Osteocyte (in vitro differentiated cells): Measurements from ENCODE around the gene CTXN3. TPM values are rescaled to one million over a fixed set of nuclear protein-coding genes. Genes with fewer than 3 reads are reported as not detected.

ENCODE experiments used
- DNase-seq: peaks from one replicate; pipeline ENCODE4 v3.0.0; 2021; ENCODE audit warnings: mixed read lengths; ENCODE audit not compliant: unreplicated experiment; ENCODE audit errors: extremely low spot score
- H3K27ac Mint-ChIP-seq: one replicate; pipeline ENCODE4 v1.8.0; 2021; ENCODE audit warnings: mild to moderate bottlenecking, mixed read lengths; ENCODE audit not compliant: unreplicated experiment
- H3K27me3 Mint-ChIP-seq: one replicate; pipeline ENCODE4 v1.8.0; 2021; ENCODE audit warnings: mixed read lengths; ENCODE audit not compliant: unreplicated experiment
- H3K36me3 Mint-ChIP-seq: one replicate; pipeline ENCODE4 v1.8.0; 2021; ENCODE audit warnings: mixed read lengths; ENCODE audit not compliant: unreplicated experiment
- H3K4me1 Mint-ChIP-seq: one replicate; pipeline ENCODE4 v1.8.0; 2021; ENCODE audit warnings: mixed read lengths; ENCODE audit not compliant: unreplicated experiment
- H3K4me3 Mint-ChIP-seq: one replicate; pipeline ENCODE4 v1.8.0; 2021; ENCODE audit warnings: mild to moderate bottlenecking, moderate library complexity, mixed read lengths; ENCODE audit not compliant: unreplicated experiment
- H3K9me3 Mint-ChIP-seq: one replicate; pipeline ENCODE4 v1.8.0; 2021; ENCODE audit warnings: mixed read lengths; ENCODE audit not compliant: unreplicated experiment
- CTCF ChIP-seq: fragments of 200-600 bp; sonication (generic); IDR thresholded peaks from 2 replicates; pipeline ENCODE4 v1.5.0; 2021; ENCODE audit warnings: antibody characterized with exemption, mild to moderate bottlenecking, moderate library complexity
- long read RNA-seq: library from polyadenylated mRNA; unstranded; transcript quantifications from one replicate; pipeline ENCODE4 v2.0.0, GENCODE V29; 2021
- total RNA-seq: library from RNA; stranded (reverse); gene quantifications from 2 replicates; pipeline ENCODE4 v1.2.1, GENCODE V29; 2021

Gene CTXN3
- total RNA-seq, result not detected in 2 replicates
- long read RNA-seq, result 0 reads

DNA sequence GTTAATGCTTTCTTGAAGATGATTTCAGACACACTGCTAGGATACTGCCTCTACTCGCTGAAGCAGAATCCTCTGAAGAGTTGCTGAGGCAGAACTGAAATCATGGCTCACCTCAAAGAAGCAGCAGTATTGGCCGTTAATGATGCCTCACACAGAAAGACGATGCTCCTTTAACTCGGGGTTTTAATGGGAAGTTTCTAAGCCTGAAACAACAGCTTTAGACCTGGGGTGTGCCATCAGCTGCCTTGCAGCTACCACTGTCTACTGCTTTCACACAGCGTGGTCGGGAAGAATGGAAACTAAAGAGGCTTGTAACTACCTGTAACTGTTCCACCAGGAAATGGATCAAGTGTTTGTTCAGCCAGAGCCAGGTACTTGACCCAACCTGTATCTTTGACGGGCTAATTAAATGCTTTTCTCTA, at the start of gene CTXN3:
TSS of gene CTXN3 (plus strand) at position 65 of the 422 bp plus-strand sequence. CDS start 8,440 bp downstream, outside the sequence.
- peaks cover 1% of the 10 kb centered on the region for H3K36me3 Mint-ChIP-seq
- no peaks in the 10 kb centered on the region for H3K9me3 Mint-ChIP-seq
- TF ChIP-seq CTCF, result no peak
- DNase-seq, result no peak
- peaks cover 3% of the 10 kb centered on the region for H3K4me1 Mint-ChIP-seq
- H3K27me3 Mint-ChIP-seq, result peaks cover 33% of the 10 kb centered on the region
- no peak within 1 kb of the TSS for H3K4me3 Mint-ChIP-seq
- no peak within 1 kb of the TSS for H3K27ac Mint-ChIP-seq

DNA sequence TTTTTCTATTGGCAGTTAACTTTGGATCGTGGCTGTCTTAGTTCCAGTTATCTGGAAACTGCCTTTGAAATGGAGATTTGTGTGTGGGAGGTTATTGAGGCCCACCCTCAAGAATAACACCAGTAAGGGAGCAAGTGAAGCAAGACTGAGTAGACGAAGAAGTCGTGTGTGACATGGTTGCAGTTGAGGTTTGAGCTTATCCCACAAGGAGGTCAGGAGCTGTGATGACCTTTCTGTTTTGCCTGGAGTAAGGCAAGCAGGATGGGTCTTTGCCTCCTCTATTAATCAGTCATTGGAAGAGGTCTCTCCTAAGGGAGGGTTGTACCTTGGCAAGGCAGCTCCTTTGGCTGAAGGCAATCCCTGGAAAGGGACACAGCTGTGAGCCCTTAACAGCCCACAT, 49.6 kb upstream of the CTXN3 start:
- no peak for DNase-seq

DNA sequence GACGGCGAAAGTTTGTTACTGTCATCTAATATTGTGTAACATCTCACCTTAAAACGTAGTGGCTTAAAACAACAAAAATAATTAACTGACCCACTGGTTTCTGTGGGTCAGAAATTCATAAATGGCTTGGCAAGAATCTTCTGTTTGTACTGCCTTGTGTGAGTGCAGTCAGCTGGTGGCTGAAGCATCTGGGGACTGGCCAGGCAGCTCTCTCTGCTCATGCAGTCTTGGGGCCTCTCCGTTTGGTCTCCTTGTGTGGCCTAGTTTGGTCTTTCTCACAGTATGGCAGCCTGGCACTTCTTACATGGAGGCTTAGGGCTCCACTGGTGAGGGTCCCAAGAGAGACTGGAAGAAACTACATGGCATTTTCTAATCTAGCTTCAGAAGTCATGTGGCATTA, 49.0 kb upstream of the CTXN3 start:
- H3K9me3 Mint-ChIP-seq, result no peaks in the 10 kb centered on the region
- TF ChIP-seq CTCF, result no peak
- no peaks in the 10 kb centered on the region for H3K36me3 Mint-ChIP-seq
- H3K27me3 Mint-ChIP-seq, result peaks cover 16% of the 10 kb centered on the region
- H3K27ac Mint-ChIP-seq, result no peak overlapping the region
- H3K4me1 Mint-ChIP-seq, result peaks cover 2% of the 10 kb centered on the region
- no peak overlapping the region for H3K4me3 Mint-ChIP-seq
- DNase-seq, result no peak

More for the DNA sequence above, 49.6 kb upstream of the CTXN3 start:
- H3K4me3 Mint-ChIP-seq, result no peak overlapping the region
- H3K36me3 Mint-ChIP-seq, result no peaks in the 10 kb centered on the region
- peaks cover 15% of the 10 kb centered on the region for H3K27me3 Mint-ChIP-seq
- no peaks in the 10 kb centered on the region for H3K9me3 Mint-ChIP-seq
- H3K4me1 Mint-ChIP-seq, result peaks cover 2% of the 10 kb centered on the region
- H3K27ac Mint-ChIP-seq, result no peak overlapping the region
- no peak for TF ChIP-seq CTCF

DNA sequence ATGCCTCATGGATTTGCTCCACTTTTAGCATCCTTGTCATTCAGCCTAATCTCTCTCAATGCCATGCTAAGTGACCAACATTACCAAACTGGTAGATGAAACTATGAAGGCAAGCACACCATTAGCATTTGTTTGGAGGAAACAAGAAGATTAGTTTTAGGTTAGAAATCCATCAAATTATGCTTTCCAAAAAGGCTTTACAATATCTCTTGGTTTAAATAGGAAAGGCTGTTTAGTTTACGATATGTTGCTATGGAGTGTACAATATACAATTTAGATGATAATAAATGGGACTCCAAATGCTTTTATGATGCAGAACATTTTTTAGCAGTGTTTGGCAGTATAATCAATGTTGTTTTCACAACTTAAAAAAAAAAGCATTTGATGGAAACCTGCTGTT, 47.8 kb upstream of the CTXN3 start:
- Mint-ChIP-seq H3K36me3 (no peaks in the 10 kb centered on the region), H3K4me1 (peaks cover 2% of the 10 kb centered on the region), H3K27me3 (peaks cover 18% of the 10 kb centered on the region), H3K9me3 (peaks cover 3% of the 10 kb centered on the region), H3K27ac (no peak overlapping the region), H3K4me3 (no peak overlapping the region)
- no peak for DNase-seq
- TF ChIP-seq CTCF, result no peak

GRCh38 chr5:127601601-127602000, 47.3 kb upstream of the CTXN3 start:
- Mint-ChIP-seq H3K4me1 (peaks cover 2% of the 10 kb centered on the region), H3K9me3 (peaks cover 3% of the 10 kb centered on the region), H3K36me3 (no peaks in the 10 kb centered on the region), H3K4me3 (no peak overlapping the region), H3K27me3 (peaks cover 18% of the 10 kb centered on the region), H3K27ac (no peak overlapping the region)
- no peak for DNase-seq
- no peak for TF ChIP-seq CTCF
